WTC11 (cell line): ENCODE data around the gene TACO1.
A peak's percentile ranks its signal among the peaks of the same experiment; 100 is the strongest.

ENCODE experiments used
- ATF6 ChIP-seq: sonication (generic); formaldehyde crosslinking; IDR thresholded peaks from 2 replicates; pipeline ENCODE4 v1.8.1; 2023; ENCODE audit warnings: mild to moderate bottlenecking, missing genetic modification reagents
- CTCF ChIP-seq: fragments of 200-600 bp; IDR thresholded peaks from 2 replicates; pipeline ENCODE4 v1.8.0; 2022; ENCODE audit warnings: antibody characterized with exemption
- ELF4 ChIP-seq: sonication (generic); formaldehyde crosslinking; IDR thresholded peaks from 2 replicates; pipeline ENCODE4 v1.8.1; 2022; ENCODE audit warnings: low read depth, mild to moderate bottlenecking, moderate library complexity, missing genetic modification reagents
- HMGXB4 ChIP-seq: sonication (generic); formaldehyde crosslinking; IDR thresholded peaks from 2 replicates; pipeline ENCODE4 v1.8.1; 2023; ENCODE audit warnings: mild to moderate bottlenecking, moderate library complexity, missing genetic modification reagents
- MAX ChIP-seq: sonication (generic); formaldehyde crosslinking; IDR thresholded peaks from 2 replicates; pipeline ENCODE4 v1.8.0; 2022; ENCODE audit warnings: mild to moderate bottlenecking, missing genetic modification reagents
- MLX ChIP-seq: sonication (generic); formaldehyde crosslinking; IDR thresholded peaks from 2 replicates; pipeline ENCODE4 v1.8.1; 2023; ENCODE audit warnings: mild to moderate bottlenecking, missing genetic modification reagents, moderate library complexity
- NFE2L1 ChIP-seq: sonication (generic); formaldehyde crosslinking; IDR thresholded peaks from 2 replicates; pipeline ENCODE4 v1.8.1; 2023; ENCODE audit warnings: missing genetic modification reagents
- NR2C2 ChIP-seq: sonication (generic); formaldehyde crosslinking; IDR thresholded peaks from 2 replicates; pipeline ENCODE4 v1.8.0; 2022; ENCODE audit warnings: mild to moderate bottlenecking, missing genetic modification reagents

- TF ChIP-seq MAX (CRISPR knock-in tag) (no peak), HMGXB4 (no peak), NR2C2 (CRISPR knock-in tag) (no peak), ATF6 (no peak), ELF4 (CRISPR knock-in tag) (no peak), CTCF (0 out of 2 replicates have a peak, but pooled peaks have one; percentile 30), NFE2L1 (CRISPR knock-in tag) (no peak), MLX (CRISPR knock-in tag) (no peak)
These were observed 27.1 kb upstream of the TACO1 start for GRCh38 chr17:63573634-63574033.
